ENCODE results near the gene IKBIP.

DNA sequence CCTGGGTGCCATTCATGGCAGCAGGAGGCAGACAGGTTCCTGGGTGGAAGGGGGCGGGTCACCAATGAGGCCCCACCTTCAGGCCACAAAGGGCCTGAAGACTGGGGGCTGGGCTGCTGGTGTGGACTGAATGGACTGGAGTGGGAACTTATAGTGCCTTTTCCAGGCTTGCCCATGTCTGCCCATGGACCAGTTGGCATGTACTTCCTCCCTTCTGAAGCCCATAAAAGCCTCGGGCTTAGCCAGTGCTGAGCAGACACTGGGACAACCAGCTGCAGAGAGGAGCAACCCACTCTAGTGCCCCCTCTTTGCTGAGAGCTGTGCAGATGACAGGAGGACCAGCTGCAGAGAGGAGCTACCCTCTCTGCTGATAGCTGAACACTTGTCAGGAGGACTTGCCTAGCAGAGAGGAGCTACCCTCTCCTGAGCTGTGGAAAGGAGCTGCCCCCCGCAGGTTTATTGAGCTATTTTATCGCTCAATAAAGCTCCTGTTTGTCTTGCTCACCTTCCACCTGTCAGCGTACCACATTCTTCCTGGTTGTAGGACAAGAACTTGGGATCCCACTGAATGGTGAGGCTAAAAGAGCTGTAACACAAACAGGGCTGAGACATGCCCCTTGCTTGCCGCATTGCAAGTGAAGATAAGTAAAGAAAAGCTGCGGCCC, 34.5 kb upstream of the IKBIP start:
- no peak for TF ChIP-seq ERF (CRISPR knock-in tag; IDR thresholded peaks at IDR 0.05)
- TF ChIP-seq, protein P1, sequence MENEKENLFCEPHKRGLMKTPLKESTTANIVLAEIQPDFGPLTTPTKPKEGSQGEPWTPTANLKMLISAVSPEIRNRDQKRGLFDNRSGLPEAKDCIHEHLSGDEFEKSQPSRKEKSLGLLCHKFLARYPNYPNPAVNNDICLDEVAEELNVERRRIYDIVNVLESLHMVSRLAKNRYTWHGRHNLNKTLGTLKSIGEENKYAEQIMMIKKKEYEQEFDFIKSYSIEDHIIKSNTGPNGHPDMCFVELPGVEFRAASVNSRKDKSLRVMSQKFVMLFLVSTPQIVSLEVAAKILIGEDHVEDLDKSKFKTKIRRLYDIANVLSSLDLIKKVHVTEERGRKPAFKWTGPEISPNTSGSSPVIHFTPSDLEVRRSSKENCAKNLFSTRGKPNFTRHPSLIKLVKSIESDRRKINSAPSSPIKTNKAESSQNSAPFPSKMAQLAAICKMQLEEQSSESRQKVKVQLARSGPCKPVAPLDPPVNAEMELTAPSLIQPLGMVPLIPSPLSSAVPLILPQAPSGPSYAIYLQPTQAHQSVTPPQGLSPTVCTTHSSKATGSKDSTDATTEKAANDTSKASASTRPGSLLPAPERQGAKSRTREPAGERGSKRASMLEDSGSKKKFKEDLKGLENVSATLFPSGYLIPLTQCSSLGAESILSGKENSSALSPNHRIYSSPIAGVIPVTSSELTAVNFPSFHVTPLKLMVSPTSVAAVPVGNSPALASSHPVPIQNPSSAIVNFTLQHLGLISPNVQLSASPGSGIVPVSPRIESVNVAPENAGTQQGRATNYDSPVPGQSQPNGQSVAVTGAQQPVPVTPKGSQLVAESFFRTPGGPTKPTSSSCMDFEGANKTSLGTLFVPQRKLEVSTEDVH (IDR thresholded peaks at IDR 0.05; ENCODE audit: low read depth, partially characterized antibody), result no peak
- TF ChIP-seq FOSL1 (tag; conservative IDR thresholded peaks at IDR 0.05), result no peak
- no peak for TF ChIP-seq FOS (IDR thresholded peaks at IDR 0.05; ENCODE audit: extremely low read depth, insufficient read length)

Measured in K562 (cell line).